Trophoblast cell (in vitro differentiated cells and primary cell): ENCODE results near the gene HDGFL3.

Experiments used
- DNase-seq, 2 donors: peaks; one replicate each; pipeline ENCODE4 v3.0.0-alpha.2; 2016
- H2AFZ ChIP-seq: 2 replicates; pipeline ENCODE4 v1.6.1; 2013; ENCODE audit warnings: low read length, moderate library complexity, mild to moderate bottlenecking; ENCODE audit not compliant: insufficient read depth, poor library complexity
- H2AK5ac ChIP-seq: 2 replicates; pipeline ENCODE4 v1.6.1; 2013; ENCODE audit warnings: mild to moderate bottlenecking, low read length
- H2BK120ac ChIP-seq: 2 replicates; pipeline ENCODE4 v1.6.1; 2013; ENCODE audit warnings: low read length, mild to moderate bottlenecking, moderate library complexity; ENCODE audit not compliant: insufficient read depth, poor library complexity
- H2BK12ac ChIP-seq: 2 replicates; pipeline ENCODE4 v1.6.1; 2013; ENCODE audit warnings: mild to moderate bottlenecking, low read length, moderate library complexity
- H2BK5ac ChIP-seq: 2 replicates; pipeline ENCODE4 v1.6.1; 2013; ENCODE audit warnings: low read length, low read depth, moderate library complexity, mild to moderate bottlenecking; ENCODE audit not compliant: poor library complexity
- H3K14ac ChIP-seq: 2 replicates; pipeline ENCODE4 v1.6.1; 2013; ENCODE audit warnings: mild to moderate bottlenecking, low read length
- H3K18ac ChIP-seq: 2 replicates; pipeline ENCODE4 v1.6.1; 2013; ENCODE audit warnings: mild to moderate bottlenecking, low read length
- H3K23ac ChIP-seq: 2 replicates; pipeline ENCODE4 v1.6.1; 2013; ENCODE audit warnings: low read length
- H3K27ac ChIP-seq: 2 replicates; pipeline ENCODE4 v1.5.1; 2013; ENCODE audit warnings: low read depth, mild to moderate bottlenecking, inconsistent platforms, low read length, moderate library complexity
- H3K27me3 ChIP-seq: 2 replicates; pipeline ENCODE4 v1.6.1; 2013; ENCODE audit warnings: inconsistent platforms, mild to moderate bottlenecking, low read length, moderate library complexity; ENCODE audit not compliant: insufficient read depth
- H3K36me3 ChIP-seq, 2 experiments: 1 replicate in 1 of 2; 2 replicates in 1 of 2; pipeline ENCODE4 v1.6.1; 2013; ENCODE audit warnings: low read length in 2 of 2, mild to moderate bottlenecking in 2 of 2, moderate library complexity in 1 of 2; ENCODE audit not compliant: insufficient read depth in 2 of 2, control insufficient read depth in 1 of 2
- H3K4ac ChIP-seq: 2 replicates; pipeline ENCODE4 v1.6.1; 2013; ENCODE audit warnings: low read depth, mild to moderate bottlenecking, low read length, moderate library complexity
- H3K4me1 ChIP-seq, 2 experiments: 1 replicate in 1 of 2; 2 replicates in 1 of 2; pipeline ENCODE4 v1.6.1; 2013; ENCODE audit warnings: low read length in 2 of 2, mild to moderate bottlenecking in 2 of 2, moderate library complexity in 1 of 2; ENCODE audit not compliant: insufficient read depth in 2 of 2, control insufficient read depth in 1 of 2
- H3K4me2 ChIP-seq: 2 replicates; pipeline ENCODE4 v1.6.1; 2013; ENCODE audit warnings: inconsistent platforms, mild to moderate bottlenecking, low read length, moderate library complexity
- H3K4me3 ChIP-seq: 2 replicates; pipeline ENCODE4 v1.5.1; 2013; ENCODE audit warnings: mild to moderate bottlenecking, low read depth, low read length, inconsistent platforms
- H3K79me1 ChIP-seq: one replicate; pipeline ENCODE4 v1.6.1; 2013; ENCODE audit warnings: low read length
- H3K79me2 ChIP-seq: 2 replicates; pipeline ENCODE4 v1.6.1; 2013; ENCODE audit warnings: low read length, mild to moderate bottlenecking; ENCODE audit not compliant: control insufficient read depth, insufficient read depth, poor library complexity
- H3K9ac ChIP-seq: 2 replicates; pipeline ENCODE4 v1.6.1; 2013; ENCODE audit warnings: mild to moderate bottlenecking, low read length
- H3K9me3 ChIP-seq: 2 replicates; pipeline ENCODE4 v1.6.1; 2013; ENCODE audit warnings: low read depth, mild to moderate bottlenecking, control low read depth, inconsistent platforms, low read length; ENCODE audit not compliant: insufficient read depth
- H4K12ac ChIP-seq: 2 replicates; pipeline ENCODE4 v1.6.1; 2013; ENCODE audit warnings: low read depth, mild to moderate bottlenecking, low read length, moderate library complexity
- H4K8ac ChIP-seq: 2 replicates; pipeline ENCODE4 v1.6.1; 2013; ENCODE audit warnings: low read depth, mild to moderate bottlenecking, low read length, moderate library complexity
- H4K91ac ChIP-seq: one replicate; pipeline ENCODE4 v1.6.1; 2013; ENCODE audit warnings: low read depth, mild to moderate bottlenecking, low read length, moderate library complexity
- WGBS: extraction: QIAGEN DNeasy Blood & Tissue Kit; methylation state at CpG from one replicate; pipeline ENCODE4 v1.1.7; 2013; ENCODE audit warnings: missing lambda C conversion rate; ENCODE audit not compliant: insufficient read length, insufficient coverage; ENCODE audit errors: extremely low coverage; 5-methylcytosine and 5-hydroxymethylcytosine counted together

HDGFL3 gene

DNA sequence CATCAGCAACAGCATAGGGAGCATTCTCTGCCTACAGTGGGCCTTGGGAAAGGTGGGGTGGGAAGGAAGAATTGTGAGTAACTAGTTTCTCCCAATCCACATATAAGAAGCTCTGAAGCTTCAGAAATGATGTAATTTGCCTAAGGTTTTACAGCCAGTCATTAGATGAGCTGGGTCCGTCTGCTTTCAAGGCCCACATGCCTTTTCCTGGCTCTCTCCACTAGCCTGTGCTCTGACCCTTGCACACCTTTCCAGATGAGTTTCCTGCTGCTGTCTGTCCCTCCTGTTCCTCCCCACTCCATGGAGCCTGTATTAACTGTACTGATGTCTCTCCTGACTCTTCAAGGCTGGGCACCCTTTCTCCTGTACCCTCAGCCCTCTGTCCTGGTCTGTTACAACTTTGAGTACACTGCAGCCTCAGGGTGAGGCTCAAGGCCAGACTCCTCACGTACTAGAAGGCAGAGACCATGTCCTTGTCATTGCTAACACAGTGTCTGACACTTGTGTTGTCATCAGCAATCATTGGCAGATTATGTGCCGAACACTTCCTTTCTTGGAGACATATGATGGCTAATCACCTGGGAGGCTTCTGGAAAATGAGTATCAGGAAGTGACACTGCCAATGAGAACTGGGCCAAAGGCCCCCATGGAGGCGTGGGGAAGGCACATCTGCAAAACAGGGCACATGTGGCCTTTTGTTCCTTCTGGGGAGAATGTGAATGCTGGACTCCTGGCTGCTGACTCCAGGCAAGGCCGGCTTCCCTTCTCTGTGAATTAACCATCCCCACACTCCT lies 93.5 kb downstream of the HDGFL3 start:
- whole genome bisulfite sequencing: no CpG with 5 or more reads among the region's 5 CpGs
- no peak overlapping the region for H2BK12ac ChIP-seq
- H3K18ac ChIP-seq: no peak overlapping the region

GRCh38 chr15:83112956-83113299 lies 94.7 kb downstream of the HDGFL3 start:
- no peak overlapping the region for H2BK120ac ChIP-seq
- H2AFZ ChIP-seq: no peak overlapping the region
- H3K23ac ChIP-seq: no peak overlapping the region
- H4K8ac ChIP-seq: no peak overlapping the region
- H3K79me2 ChIP-seq: no peaks in the 10 kb centered on the region
- H3K27ac ChIP-seq: no peak overlapping the region
- no peak overlapping the region for H3K14ac ChIP-seq
- no peak overlapping the region for H2BK12ac ChIP-seq
- H3K4me2 ChIP-seq: no peak overlapping the region
- no peak overlapping the region for H3K18ac ChIP-seq
- H3K4me3 ChIP-seq: no peak overlapping the region
- no CpG with 5 or more reads among the region's 3 CpGs for WGBS
- no peak overlapping the region for H2AK5ac ChIP-seq
- H4K12ac ChIP-seq: no peak overlapping the region
- no peak overlapping the region for H3K9ac ChIP-seq
- no peak overlapping the region for H2BK5ac ChIP-seq
- H3K27me3 ChIP-seq: peaks cover 11% of the 10 kb centered on the region
- H3K9me3 ChIP-seq: peaks cover 4% of the 10 kb centered on the region
- no peaks in the 10 kb centered on the region for H3K36me3 ChIP-seq
- H3K4me1 ChIP-seq: peaks cover 0 to under 1% of the 10 kb centered on the region in 2 experiments
- no peaks in the 10 kb centered on the region for H3K79me1 ChIP-seq
- no peak overlapping the region for H3K4ac ChIP-seq
- DNase-seq: no peak
- no peak overlapping the region for H4K91ac ChIP-seq

More for the DNA sequence above, 93.5 kb downstream of the HDGFL3 start:
- H4K12ac ChIP-seq: no peak overlapping the region
- H3K79me2 ChIP-seq: no peaks in the 10 kb centered on the region
- H3K27ac ChIP-seq: no peak overlapping the region
- H2AFZ ChIP-seq: no peak overlapping the region
- no peak for DNase-seq
- H2BK120ac ChIP-seq: no peak overlapping the region
- no peak overlapping the region for H3K9ac ChIP-seq
- H3K9me3 ChIP-seq: no peaks in the 10 kb centered on the region
- no peaks in the 10 kb centered on the region for H3K36me3 ChIP-seq
- no peak overlapping the region for H3K23ac ChIP-seq
- H3K4me2 ChIP-seq: no peak overlapping the region
- H3K79me1 ChIP-seq: no peaks in the 10 kb centered on the region
- H3K4me1 ChIP-seq: no peaks in the 10 kb centered on the region
- H3K27me3 ChIP-seq: peaks cover 5% of the 10 kb centered on the region
- H3K4me3 ChIP-seq: no peak overlapping the region
- H3K14ac ChIP-seq: no peak overlapping the region
- H4K91ac ChIP-seq: no peak overlapping the region
- no peak overlapping the region for H4K8ac ChIP-seq
- H2BK5ac ChIP-seq: no peak overlapping the region
- no peak overlapping the region for H2AK5ac ChIP-seq
- H3K4ac ChIP-seq: no peak overlapping the region

DNA sequence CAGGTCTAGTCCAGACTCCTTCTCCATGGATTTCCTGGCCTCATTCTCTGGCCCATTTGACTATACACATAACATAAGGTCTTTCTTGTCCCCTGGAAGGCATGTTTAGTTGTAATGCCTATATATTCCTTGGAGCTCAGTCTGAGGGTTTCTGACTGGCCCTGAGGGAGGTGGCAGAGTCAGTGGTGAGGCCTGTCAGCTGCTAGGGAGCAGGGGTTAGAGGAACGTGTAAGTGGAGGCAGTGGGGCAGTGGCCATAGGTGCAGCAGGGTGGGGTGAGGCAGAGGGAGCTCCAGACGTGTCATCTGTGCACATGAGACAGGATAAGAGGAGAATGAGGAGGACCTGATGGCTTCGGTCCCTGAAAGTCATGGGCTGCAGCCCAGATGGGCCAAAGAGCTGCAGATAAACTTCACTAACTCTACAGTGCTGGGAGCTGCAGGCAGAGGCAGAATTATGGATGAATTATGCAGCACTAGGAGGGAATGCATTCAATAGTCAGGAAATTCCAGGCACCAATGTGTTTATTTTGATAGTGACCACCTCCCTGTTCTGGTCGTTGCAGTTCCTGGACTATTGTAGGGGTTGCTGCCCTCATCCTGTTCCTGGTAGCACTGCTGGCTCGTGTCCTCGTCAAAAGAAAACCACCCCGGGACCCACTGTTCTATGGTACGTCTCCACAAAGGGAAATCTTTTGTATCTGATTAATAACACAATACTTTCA lies 95.2 kb downstream of the HDGFL3 start:
- no peak overlapping the region for H4K8ac ChIP-seq
- DNase-seq: no peak
- H3K14ac ChIP-seq: no peak overlapping the region
- no peak overlapping the region for H2AK5ac ChIP-seq
- H3K4me1 ChIP-seq: peaks cover 5 to 6% of the 10 kb centered on the region in 2 experiments
- no peak overlapping the region for H3K18ac ChIP-seq
- H4K91ac ChIP-seq: no peak overlapping the region
- no peak overlapping the region for H2BK5ac ChIP-seq
- H4K12ac ChIP-seq: no peak overlapping the region
- H3K27ac ChIP-seq: no peak overlapping the region
- no peaks in the 10 kb centered on the region for H3K36me3 ChIP-seq
- H3K23ac ChIP-seq: no peak overlapping the region
- no peak overlapping the region for H3K4ac ChIP-seq
- no peaks in the 10 kb centered on the region for H3K79me1 ChIP-seq
- no CpG with 5 or more reads among the region's 8 CpGs for WGBS
- H3K9ac ChIP-seq: no peak overlapping the region
- H3K79me2 ChIP-seq: no peaks in the 10 kb centered on the region
- H3K27me3 ChIP-seq: peaks cover 16% of the 10 kb centered on the region
- no peak overlapping the region for H2BK120ac ChIP-seq
- H3K4me2 ChIP-seq: no peak overlapping the region
- peaks cover 4% of the 10 kb centered on the region for H3K9me3 ChIP-seq
- no peak overlapping the region for H2AFZ ChIP-seq
- H2BK12ac ChIP-seq: no peak overlapping the region
- H3K4me3 ChIP-seq: no peak overlapping the region

DNA sequence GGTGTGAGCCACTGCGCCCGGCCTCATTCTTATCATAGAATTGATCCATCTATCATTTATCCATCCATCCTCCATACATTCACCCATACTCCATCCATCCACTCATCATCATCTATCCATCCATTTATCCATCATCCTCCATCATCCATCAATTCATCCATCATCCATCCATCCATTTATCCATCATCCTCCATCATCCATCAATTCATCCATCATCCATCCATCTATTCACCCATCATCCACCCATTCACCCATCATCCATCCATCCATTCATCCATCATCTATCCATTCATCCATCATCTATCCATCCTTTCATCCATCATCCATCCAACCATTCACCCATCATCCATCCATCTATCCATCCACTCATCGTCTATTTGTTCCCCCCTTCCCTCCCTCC lies 96.5 kb downstream of the HDGFL3 start:
- Histone ChIP-seq H4K12ac (no peak overlapping the region), H3K14ac (no peak overlapping the region), H3K9ac (no peak overlapping the region), H3K79me1 (no peaks in the 10 kb centered on the region), H3K23ac (no peak overlapping the region), H2AFZ (no peak overlapping the region), H3K79me2 (no peaks in the 10 kb centered on the region), H2AK5ac (no peak overlapping the region), H4K91ac (no peak overlapping the region), H3K18ac (no peak overlapping the region), H3K4ac (no peak overlapping the region), H2BK120ac (no peak overlapping the region), H3K9me3 (peaks cover 4% of the 10 kb centered on the region), H4K8ac (no peak overlapping the region), H3K36me3 (no peaks in the 10 kb centered on the region), H3K27me3 (peaks cover 23% of the 10 kb centered on the region), H2BK5ac (no peak overlapping the region), H3K4me3 (no peak overlapping the region), H3K4me1 (peaks cover 8 to 10% of the 10 kb centered on the region in 2 experiments), H2BK12ac (no peak overlapping the region), H3K27ac (no peak overlapping the region), H3K4me2 (no peak overlapping the region)
- WGBS: 100% methylated on average over 1 of the region's 3 CpGs
- DNase-seq: no peak
